ENCODE measurements around the gene RAE1.

- TF ChIP-seq, protein P1, sequence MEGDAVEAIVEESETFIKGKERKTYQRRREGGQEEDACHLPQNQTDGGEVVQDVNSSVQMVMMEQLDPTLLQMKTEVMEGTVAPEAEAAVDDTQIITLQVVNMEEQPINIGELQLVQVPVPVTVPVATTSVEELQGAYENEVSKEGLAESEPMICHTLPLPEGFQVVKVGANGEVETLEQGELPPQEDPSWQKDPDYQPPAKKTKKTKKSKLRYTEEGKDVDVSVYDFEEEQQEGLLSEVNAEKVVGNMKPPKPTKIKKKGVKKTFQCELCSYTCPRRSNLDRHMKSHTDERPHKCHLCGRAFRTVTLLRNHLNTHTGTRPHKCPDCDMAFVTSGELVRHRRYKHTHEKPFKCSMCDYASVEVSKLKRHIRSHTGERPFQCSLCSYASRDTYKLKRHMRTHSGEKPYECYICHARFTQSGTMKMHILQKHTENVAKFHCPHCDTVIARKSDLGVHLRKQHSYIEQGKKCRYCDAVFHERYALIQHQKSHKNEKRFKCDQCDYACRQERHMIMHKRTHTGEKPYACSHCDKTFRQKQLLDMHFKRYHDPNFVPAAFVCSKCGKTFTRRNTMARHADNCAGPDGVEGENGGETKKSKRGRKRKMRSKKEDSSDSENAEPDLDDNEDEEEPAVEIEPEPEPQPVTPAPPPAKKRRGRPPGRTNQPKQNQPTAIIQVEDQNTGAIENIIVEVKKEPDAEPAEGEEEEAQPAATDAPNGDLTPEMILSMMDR (IDR thresholded peaks at IDR 0.05; ENCODE audit: extremely low read depth in 1 of 2, insufficient read depth in 1 of 2, low read depth in 1 of 2, low read length in 2 of 2), result no peak
- TF ChIP-seq POLR2A (IDR thresholded peaks at IDR 0.05; ENCODE audit: low read depth, low read length) (no peak), EZH2 (IDR thresholded peaks at IDR 0.05; ENCODE audit: borderline replicate concordance, low read depth, low read length, severe bottlenecking) (no peak), GATA2 (IDR thresholded peaks at IDR 0.05; ENCODE audit: insufficient read depth, insufficient read length, low read depth, low read length) (no peak)
Observed at GRCh38 chr20:57375652-57376230, 24.7 kb downstream of the RAE1 start.
